Lower leg skin (tissue), 4 donors: ENCODE measurements around the gene CIP2A. TPM values are rescaled to one million over a fixed set of nuclear protein-coding genes. Genes with fewer than 3 reads are reported as not detected.

Experiments
- DNase-seq, 2 donors: peaks; one replicate each; pipeline ENCODE4 v3.0.0-alpha.2; 2019; ENCODE audit warnings: low spot score in 2 of 2
- H3K4me3 ChIP-seq: fragments of 200-600 bp; sonication (generic); 2 replicates; pipeline ENCODE4 v1.5.1; 2017; ENCODE audit warnings: mild to moderate bottlenecking, low read depth; ENCODE audit not compliant: poor library complexity, severe bottlenecking
- POLR2A ChIP-seq, 2 donors: fragments of 450-650 bp; IDR thresholded peaks; one replicate each; pipeline ENCODE4 v1.6.1; 2016 to 2017; ENCODE audit warnings: antibody characterized with exemption in 2 of 2, mild to moderate bottlenecking in 1 of 2, moderate library complexity in 1 of 2
- WGBS, 2 donors: methylation state at CpG; one replicate each; pipeline ENCODE4 v1.1.5; 2018; 5-methylcytosine and 5-hydroxymethylcytosine counted together
- intact Hi-C: fragments of 100-400 bp; cut with DNase I; formaldehyde crosslinking; loops from one replicate; pipeline ENCODE4 v1.15.0; 2023; ENCODE audit warnings: low total_unique reads
- total RNA-seq, 4 donors: library from RNA; depleted of rRNA; stranded (reverse); fragments of >200 nt; gene quantifications; one replicate each; pipeline ENCODE4 v1.1.0, GENCODE V29; 2016
- TF ChIP-seq, protein P1 (sequence below), 3 donors: fragments of 450-650 bp; IDR thresholded peaks; one replicate each; pipeline ENCODE4 v1.5.1; 2016; ENCODE audit warnings: antibody characterized with exemption in 3 of 3, mild to moderate bottlenecking in 3 of 3, moderate library complexity in 2 of 3

Gene CIP2A
- total RNA-seq, 4 donors from 2014 or later: 0.84 to 2.2 (median 1.3) TPM

GRCh38 chr3:108599677-108600409 lies 10.6 kb upstream of the CIP2A start:
- WGBS, 2 donors: 100% methylated on average over 1 of the region's 1 CpG
- no peak for DNase-seq
- H3K4me3 ChIP-seq: no peak overlapping the region
- intact Hi-C loops: no loop called here
- TF ChIP-seq POLR2A (IDR thresholded peaks at IDR 0.05): no peak
- TF ChIP-seq, protein P1, sequence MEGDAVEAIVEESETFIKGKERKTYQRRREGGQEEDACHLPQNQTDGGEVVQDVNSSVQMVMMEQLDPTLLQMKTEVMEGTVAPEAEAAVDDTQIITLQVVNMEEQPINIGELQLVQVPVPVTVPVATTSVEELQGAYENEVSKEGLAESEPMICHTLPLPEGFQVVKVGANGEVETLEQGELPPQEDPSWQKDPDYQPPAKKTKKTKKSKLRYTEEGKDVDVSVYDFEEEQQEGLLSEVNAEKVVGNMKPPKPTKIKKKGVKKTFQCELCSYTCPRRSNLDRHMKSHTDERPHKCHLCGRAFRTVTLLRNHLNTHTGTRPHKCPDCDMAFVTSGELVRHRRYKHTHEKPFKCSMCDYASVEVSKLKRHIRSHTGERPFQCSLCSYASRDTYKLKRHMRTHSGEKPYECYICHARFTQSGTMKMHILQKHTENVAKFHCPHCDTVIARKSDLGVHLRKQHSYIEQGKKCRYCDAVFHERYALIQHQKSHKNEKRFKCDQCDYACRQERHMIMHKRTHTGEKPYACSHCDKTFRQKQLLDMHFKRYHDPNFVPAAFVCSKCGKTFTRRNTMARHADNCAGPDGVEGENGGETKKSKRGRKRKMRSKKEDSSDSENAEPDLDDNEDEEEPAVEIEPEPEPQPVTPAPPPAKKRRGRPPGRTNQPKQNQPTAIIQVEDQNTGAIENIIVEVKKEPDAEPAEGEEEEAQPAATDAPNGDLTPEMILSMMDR (IDR thresholded peaks at IDR 0.05): no peak

GRCh38 chr3:108598375-108598774 lies 9.1 kb upstream of the CIP2A start:
- WGBS, 2 donors: 75 to 93% methylated on average over 5 of the region's 5 CpGs
- TF ChIP-seq, protein P1 (IDR thresholded peaks at IDR 0.05): no peak
- TF ChIP-seq POLR2A (IDR thresholded peaks at IDR 0.05): no peak
- DNase-seq: no peak
- intact Hi-C loops: no loop called here
- no peak overlapping the region for H3K4me3 ChIP-seq

DNA sequence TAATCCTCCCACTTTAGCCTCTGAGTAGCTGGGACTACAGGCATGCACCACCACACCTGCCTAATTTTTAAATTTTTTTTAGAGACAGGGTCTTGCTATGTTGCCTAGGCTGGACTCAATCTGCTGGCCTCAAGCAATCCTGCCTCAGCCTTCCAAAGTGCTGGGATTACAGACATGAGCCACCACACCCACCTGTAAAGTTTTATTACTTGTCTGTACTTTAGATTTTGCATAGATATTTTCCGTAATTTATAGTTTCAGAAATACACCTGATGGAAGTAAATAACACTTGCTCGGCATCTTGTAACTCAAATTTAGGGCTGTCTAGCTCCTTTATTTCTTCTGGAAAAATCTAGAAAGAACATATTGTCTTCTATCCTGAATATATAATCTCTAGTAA lies 6.1 kb upstream of the CIP2A start:
- 68 to 72% methylated on average over 2 of the region's 2 CpGs for WGBS, 2 donors
- TF ChIP-seq POLR2A (IDR thresholded peaks at IDR 0.05): no peak
- TF ChIP-seq, protein P1 (IDR thresholded peaks at IDR 0.05): no peak
- no peak for DNase-seq
- intact Hi-C loops: no loop called here
- H3K4me3 ChIP-seq: no peak overlapping the region

GRCh38 chr3:108590460-108590859 lies 1.2 kb upstream of the CIP2A start:
- H3K4me3 ChIP-seq: no peak overlapping the region
- WGBS, 2 donors: 17 to 28% methylated on average over 4 of the region's 4 CpGs
- no peak for DNase-seq
- intact Hi-C loops: no loop called here
- TF ChIP-seq, protein P1 (IDR thresholded peaks at IDR 0.05): no peak
- TF ChIP-seq POLR2A (IDR thresholded peaks at IDR 0.05): no peak

DNA sequence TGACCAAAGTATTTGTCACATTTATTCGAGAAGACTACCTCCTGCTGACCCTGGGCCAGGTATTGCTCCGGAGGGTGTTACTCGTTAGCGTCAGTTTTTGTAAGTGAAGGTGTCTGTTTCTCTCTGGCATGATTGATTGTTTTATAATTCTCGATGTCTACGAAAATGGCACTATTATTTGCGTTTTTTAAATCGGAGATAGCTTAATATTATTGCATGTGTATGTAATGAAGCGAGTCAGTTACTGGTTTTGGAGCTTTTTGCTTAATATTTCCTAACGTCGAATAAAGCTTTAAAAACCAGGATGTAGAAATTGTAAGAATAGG lies 723 bp upstream of the CIP2A start:
- intact Hi-C loops: no loop called here
- TF ChIP-seq POLR2A (IDR thresholded peaks at IDR 0.05): no peak
- TF ChIP-seq, protein P1 (IDR thresholded peaks at IDR 0.05): no peak
- 0 to 1% methylated on average over 11 of the region's 11 CpGs for WGBS, 2 donors
- peak overlapping the region; percentile 73 for H3K4me3 ChIP-seq
- no peak for DNase-seq

DNA sequence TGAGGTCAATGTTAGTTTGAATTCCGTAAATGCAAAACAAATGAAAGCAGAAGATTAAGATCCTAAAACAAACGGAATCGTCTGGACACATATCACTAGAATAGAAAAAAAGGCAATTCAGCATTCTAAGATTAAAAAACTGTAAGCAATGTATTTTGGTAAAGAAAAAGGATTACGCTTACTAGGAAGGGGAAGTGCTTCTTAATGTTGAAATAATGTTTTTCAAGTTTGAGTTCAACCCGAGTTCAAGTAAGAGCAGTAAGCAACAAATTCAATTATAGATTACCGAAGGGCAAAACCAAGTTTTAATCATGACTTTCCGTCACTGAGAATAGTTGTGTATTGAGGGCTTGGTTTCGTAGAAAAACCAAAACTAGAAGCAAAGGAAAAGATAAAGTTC lies 637 bp downstream of the CIP2A start:
- H3K4me3 ChIP-seq: peak overlapping the region; percentile 73
- 2 to 3% methylated on average over 8 of the region's 8 CpGs for WGBS, 2 donors
- intact Hi-C loops: no loop called here
- DNase-seq: no peak
- TF ChIP-seq POLR2A (IDR thresholded peaks at IDR 0.05): no peak
- TF ChIP-seq, protein P1 (IDR thresholded peaks at IDR 0.05): no peak
